Stomach (tissue), 9 donors: ENCODE measurements around the gene FLOT1. TPM values are rescaled to one million over a fixed set of nuclear protein-coding genes. Genes with fewer than 3 reads are reported as not detected.

Source experiments
- DNase-seq, 2 donors: peaks; one replicate each; pipeline versions ENCODE4 v3.0.0 to v3.0.0-alpha.2; 2013 to 2019
- H3K27ac ChIP-seq, 5 donors: fragments of 200-600 bp in 4 of 5; sonication (generic) in 4 of 5; one replicate each; pipeline ENCODE4 v1.5.1; 2013 to 2019; ENCODE audit warnings: mild to moderate bottlenecking in 1 of 5, moderate library complexity in 1 of 5
- H3K27me3 ChIP-seq, 3 donors: fragments of 200-600 bp; sonication (generic); one replicate each; pipeline ENCODE4 v1.5.1; 2017 to 2019; ENCODE audit warnings: mixed run types in 1 of 3
- H3K36me3 ChIP-seq, 4 donors: fragments of 200-600 bp; sonication (generic); 1 replicate in 3 of 4; 2 replicates in 1 of 4; pipeline ENCODE4 v1.5.1; 2016 to 2019
- H3K4me1 ChIP-seq, 4 donors: fragments of 200-600 bp; sonication (generic); one replicate each; pipeline ENCODE4 v1.5.1; 2016 to 2019
- H3K4me3 ChIP-seq, 4 donors: fragments of 200-600 bp; sonication (generic) in 3 of 4; one replicate each; pipeline ENCODE4 v1.5.1; 2016 to 2019; ENCODE audit warnings: mild to moderate bottlenecking in 1 of 4
- H3K9me3 ChIP-seq, 4 donors: fragments of 200-600 bp; sonication (generic); one replicate each; pipeline ENCODE4 v1.5.1; 2016 to 2019
- EP300 ChIP-seq: sonication (generic); formaldehyde crosslinking; IDR thresholded peaks from one replicate; pipeline ENCODE4 v1.6.1; 2017; ENCODE audit warnings: antibody characterized with exemption
- POLR2A ChIP-seq, 4 donors: fragments of 450-650 bp; IDR thresholded peaks; one replicate each; pipeline ENCODE4 v1.6.1; 2016; ENCODE audit warnings: antibody characterized with exemption in 4 of 4, control low read depth in 2 of 4, mild to moderate bottlenecking in 1 of 4, moderate library complexity in 1 of 4
- POLR2AphosphoS5 ChIP-seq, 3 donors: sonication (generic); formaldehyde crosslinking; IDR thresholded peaks; one replicate each; pipeline ENCODE4 v1.6.1; 2016; ENCODE audit warnings: antibody characterized with exemption in 3 of 3
- WGBS, 5 donors: extraction: QIAGEN DNeasy Blood & Tissue Kit in 3 of 5; methylation state at CpG; one replicate each; pipeline versions ENCODE4 v1.1.5 to v1.1.7; 2013 to 2018; 5-methylcytosine and 5-hydroxymethylcytosine counted together
- intact Hi-C: fragments of 100-400 bp; cut with DNase I; formaldehyde crosslinking; loops from one replicate; pipeline ENCODE4 v1.15.1; 2023; ENCODE audit warnings: low total_unique reads
- polyA plus RNA-seq, 3 donors: library from polyadenylated mRNA; stranded (reverse); fragments of 200-250 nt; gene quantifications; one replicate each; pipeline ENCODE4 v1.2.3, GENCODE V29; 2013
- total RNA-seq, 5 donors: library from RNA; depleted of rRNA; stranded (reverse); fragments of >200 nt; gene quantifications; one replicate each; pipeline versions ENCODE4 v1.1.0 to v1.2.3, GENCODE V29; 2014 to 2016
- TF ChIP-seq, protein P1 (sequence below), 7 experiments: fragments of 450-650 bp in 4 of 7; fragments of 200-600 bp in 3 of 7; sonication (generic) in 3 of 7; IDR thresholded peaks; one replicate each; pipeline ENCODE4 v1.5.1; 2016 to 2019; ENCODE audit warnings: antibody characterized with exemption in 7 of 7, control low read depth in 2 of 7, mild to moderate bottlenecking in 1 of 7
- donor health status: healthy with polysubstance abuse.
- donor health status: Bipolar disorder and iron deficiency.
- donor health status: healthy.

FLOT1 gene
- total and polyA plus RNA-seq, 8 donors = 40.6 to 201 (median 125) TPM

DNA sequence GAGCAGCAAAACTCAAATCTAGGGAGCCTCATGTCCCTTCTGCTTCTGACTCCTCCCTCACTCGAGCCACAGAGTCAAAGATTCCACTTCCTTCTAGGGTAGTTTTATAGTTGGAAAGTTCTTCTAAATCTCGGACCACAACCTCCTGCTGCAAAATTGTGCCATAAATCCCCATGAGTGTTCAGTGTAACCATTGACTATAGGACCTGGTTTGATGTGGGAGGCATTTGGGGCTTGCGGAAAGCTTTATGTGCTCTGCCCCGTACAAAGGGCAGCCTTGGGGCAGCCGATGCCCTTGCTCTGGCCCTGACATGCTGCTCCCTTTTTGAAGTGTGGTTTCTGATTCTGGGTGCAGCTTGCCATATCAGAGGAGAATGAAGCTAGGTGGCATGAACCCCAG is 45.5 kb upstream of the FLOT1 start:
- Histone ChIP-seq H3K27ac (peak overlapping the region in 2 of 5 donors; percentile 50 to 67), H3K36me3 (no peaks in the 10 kb centered on the region), H3K4me3 (no peak overlapping the region), H3K4me1 (peaks cover 0 to 22% (median 10%) of the 10 kb centered on the region in 4 donors), H3K27me3 (no peaks in the 10 kb centered on the region), H3K9me3 (no peaks in the 10 kb centered on the region)
- intact Hi-C loops = no loop called here
- TF ChIP-seq POLR2AphosphoS5 (IDR thresholded peaks at IDR 0.05) = no peak
- no peak for TF ChIP-seq EP300
- no peak for TF ChIP-seq POLR2A (IDR thresholded peaks at IDR 0.05)
- TF ChIP-seq, protein P1, sequence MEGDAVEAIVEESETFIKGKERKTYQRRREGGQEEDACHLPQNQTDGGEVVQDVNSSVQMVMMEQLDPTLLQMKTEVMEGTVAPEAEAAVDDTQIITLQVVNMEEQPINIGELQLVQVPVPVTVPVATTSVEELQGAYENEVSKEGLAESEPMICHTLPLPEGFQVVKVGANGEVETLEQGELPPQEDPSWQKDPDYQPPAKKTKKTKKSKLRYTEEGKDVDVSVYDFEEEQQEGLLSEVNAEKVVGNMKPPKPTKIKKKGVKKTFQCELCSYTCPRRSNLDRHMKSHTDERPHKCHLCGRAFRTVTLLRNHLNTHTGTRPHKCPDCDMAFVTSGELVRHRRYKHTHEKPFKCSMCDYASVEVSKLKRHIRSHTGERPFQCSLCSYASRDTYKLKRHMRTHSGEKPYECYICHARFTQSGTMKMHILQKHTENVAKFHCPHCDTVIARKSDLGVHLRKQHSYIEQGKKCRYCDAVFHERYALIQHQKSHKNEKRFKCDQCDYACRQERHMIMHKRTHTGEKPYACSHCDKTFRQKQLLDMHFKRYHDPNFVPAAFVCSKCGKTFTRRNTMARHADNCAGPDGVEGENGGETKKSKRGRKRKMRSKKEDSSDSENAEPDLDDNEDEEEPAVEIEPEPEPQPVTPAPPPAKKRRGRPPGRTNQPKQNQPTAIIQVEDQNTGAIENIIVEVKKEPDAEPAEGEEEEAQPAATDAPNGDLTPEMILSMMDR (IDR thresholded peaks at IDR 0.05) = no peak
- WGBS, 5 donors = 43 to 72% (median 69%) methylated on average over 5 of the region's 5 CpGs
- DNase-seq = no peak

DNA sequence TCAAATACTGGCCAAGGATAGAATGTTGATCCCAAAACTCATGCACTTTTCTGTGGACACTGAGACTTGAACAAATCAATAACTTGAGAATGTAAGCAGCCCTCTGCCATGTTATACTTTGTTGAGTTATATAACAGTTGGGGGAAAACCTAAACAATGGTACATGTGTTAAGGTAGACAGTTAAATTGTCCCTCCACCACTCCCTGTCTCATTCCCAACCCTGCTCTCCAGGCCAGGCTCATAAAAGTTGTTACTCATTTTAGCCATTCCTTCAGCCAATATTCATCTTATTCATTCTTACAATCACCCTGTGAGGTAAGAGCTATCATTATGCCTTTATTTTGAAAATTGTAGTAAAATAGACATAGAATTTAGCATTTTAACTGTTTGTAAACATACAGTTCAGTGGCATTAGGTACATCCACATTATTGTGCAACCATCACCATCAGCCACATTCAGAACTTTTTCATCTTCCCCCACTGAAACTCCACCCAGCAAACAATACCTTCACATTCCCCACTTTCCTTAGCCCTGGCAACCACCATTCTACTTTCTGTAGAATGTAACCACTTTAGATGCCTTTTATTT is 40.0 kb upstream of the FLOT1 start:
- Histone ChIP-seq H3K27ac (peak overlapping the region; percentile 59 to 89 (median 85)), H3K9me3 (no peaks in the 10 kb centered on the region), H3K36me3 (no peaks in the 10 kb centered on the region), H3K4me1 (peaks cover 45 to 64% (median 47%) of the 10 kb centered on the region in 4 donors), H3K27me3 (no peaks in the 10 kb centered on the region), H3K4me3 (no peak overlapping the region)
- intact Hi-C loops = no loop called here
- no peak for DNase-seq
- TF ChIP-seq, protein P1 (IDR thresholded peaks at IDR 0.05) = no peak

DNA sequence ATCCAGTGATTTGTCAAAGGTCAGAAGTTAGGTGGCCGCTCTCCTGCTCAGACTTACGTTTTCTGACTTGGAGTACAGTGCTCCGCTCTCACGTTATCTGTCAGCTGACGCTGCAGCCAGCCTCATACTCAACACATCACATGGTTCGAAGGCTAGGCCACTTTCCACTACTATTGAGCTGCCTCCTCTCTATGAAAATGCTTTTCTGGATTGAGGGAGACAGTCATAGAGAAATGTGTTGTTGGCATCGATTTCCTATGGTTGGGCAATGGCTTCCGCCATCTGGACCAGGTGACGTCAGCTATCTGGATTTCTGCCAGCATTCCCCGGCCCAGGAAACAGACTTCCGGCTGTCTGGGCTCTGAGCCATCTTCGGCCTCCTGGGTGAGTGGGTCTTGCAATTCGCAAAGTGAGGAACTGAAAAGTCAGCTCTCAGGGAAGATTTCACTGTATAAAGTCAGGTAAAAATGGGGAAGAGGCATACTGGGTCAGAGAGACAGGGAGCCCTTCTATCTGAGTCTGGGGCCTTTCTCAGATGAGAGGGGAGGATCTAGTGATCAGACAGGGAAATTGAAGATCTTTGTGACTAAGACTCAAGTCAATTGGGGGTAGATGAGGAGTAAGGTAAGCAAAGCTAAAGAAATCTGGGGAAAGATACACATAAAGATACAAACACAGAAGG is 39.4 kb upstream of the FLOT1 start:
- Histone ChIP-seq H3K9me3 (no peaks in the 10 kb centered on the region), H3K4me3 (no peak overlapping the region), H3K4me1 (peaks cover 45 to 66% (median 54%) of the 10 kb centered on the region in 4 donors), H3K27ac (peak overlapping the region; percentile 79 to 96 (median 87)), H3K36me3 (no peaks in the 10 kb centered on the region), H3K27me3 (no peaks in the 10 kb centered on the region)
- TF ChIP-seq EP300 (peak; percentile 81), POLR2AphosphoS5 (IDR thresholded peaks at IDR 0.05) (peak; percentile 76 to 94 (median 90))
- TF ChIP-seq, protein P1 (IDR thresholded peaks at IDR 0.05) = no peak
- DNase-seq = peak; percentile 97
- intact Hi-C loops = no loop called here
- 9 to 17% (median 12%) methylated on average over 13 of the region's 13 CpGs for WGBS, 5 donors

GRCh38 chr6:30781395-30781742 is 38.9 kb upstream of the FLOT1 start:
- Histone ChIP-seq H3K9me3 (no peaks in the 10 kb centered on the region), H3K36me3 (no peaks in the 10 kb centered on the region), H3K4me1 (peaks cover 45 to 67% (median 57%) of the 10 kb centered on the region in 4 donors), H3K27me3 (no peaks in the 10 kb centered on the region), H3K27ac (peak overlapping the region; percentile 79 to 96 (median 87)), H3K4me3 (no peak overlapping the region)
- TF ChIP-seq EP300 = no peak
- TF ChIP-seq POLR2A (IDR thresholded peaks at IDR 0.05) = no peak
- TF ChIP-seq, protein P1 (IDR thresholded peaks at IDR 0.05) = no peak
- TF ChIP-seq POLR2AphosphoS5 (IDR thresholded peaks at IDR 0.05) = no peak
- 60 to 95% (median 84%) methylated on average over 4 of the region's 4 CpGs for WGBS, 5 donors
- DNase-seq = no peak
- intact Hi-C loops = no loop called here
